VCaP (cell line): ENCODE data around the gene LRRC53.

Experiments used
- H3K27ac ChIP-seq: fragments of 450-650 bp; 2 replicates; pipeline ENCODE4 v1.5.1; 2017
- CTCF ChIP-seq: fragments of 450-650 bp; conservative IDR thresholded peaks from 2 replicates; pipeline ENCODE4 v1.5.1; 2017; ENCODE audit warnings: mild to moderate bottlenecking, moderate library complexity

The LRRC53 gene

GRCh38 chr1:74496669-74497068 is 15.7 kb downstream of the LRRC53 start:
- no peak for TF ChIP-seq CTCF
- H3K27ac ChIP-seq = no peak overlapping the region

GRCh38 chr1:74486036-74486435 is 26.4 kb downstream of the LRRC53 start:
- no peak for TF ChIP-seq CTCF

GRCh38 chr1:74485622-74486021 is 26.8 kb downstream of the LRRC53 start:
- no peak overlapping the region for H3K27ac ChIP-seq
- TF ChIP-seq CTCF = no peak

More at GRCh38 chr1:74486036-74486435, 26.4 kb downstream of the LRRC53 start:
- H3K27ac ChIP-seq = no peak overlapping the region

- no peak overlapping the region for H3K27ac ChIP-seq
- TF ChIP-seq CTCF = no peak
Measured at GRCh38 chr1:74481607-74482006, 30.8 kb downstream of the LRRC53 start.

- no peak for TF ChIP-seq CTCF
- no peak overlapping the region for H3K27ac ChIP-seq
Measured at GRCh38 chr1:74480068-74480467, 32.3 kb downstream of the LRRC53 start.

- no peak overlapping the region for H3K27ac ChIP-seq
- no peak for TF ChIP-seq CTCF
Measured at GRCh38 chr1:74478979-74479378, 33.4 kb downstream of the LRRC53 start.

GRCh38 chr1:74474585-74474984 is 37.8 kb downstream of the LRRC53 start:
- no peak for TF ChIP-seq CTCF

GRCh38 chr1:74471470-74471869 is 40.9 kb downstream of the LRRC53 start:
- no peak for TF ChIP-seq CTCF
- H3K27ac ChIP-seq = no peak overlapping the region

More at GRCh38 chr1:74474585-74474984, 37.8 kb downstream of the LRRC53 start:
- no peak overlapping the region for H3K27ac ChIP-seq
